K562 (cell line): ENCODE measurements around the gene RBM34. TPM values are rescaled to one million over a fixed set of nuclear protein-coding genes. Genes with fewer than 3 reads are reported as not detected.

Experiments used
- EWSR1 ChIP-seq: fragments of 450-650 bp; IDR thresholded peaks from 2 replicates; pipeline ENCODE4 v1.6.1; 2018; ENCODE audit warnings: borderline replicate concordance, mild to moderate bottlenecking, low read depth, moderate library complexity; ENCODE audit not compliant: partially characterized antibody
- MAFF ChIP-seq: IDR thresholded peaks from 2 replicates; pipeline ENCODE4 v1.6.1; 2012; ENCODE audit warnings: low read length, improper control_type of control experiment
- MTA2 ChIP-seq: fragments of 450-650 bp; IDR thresholded peaks from 2 replicates; pipeline ENCODE4 v1.6.1; 2016; ENCODE audit warnings: low read depth
- MTA3 ChIP-seq: fragments of 450-650 bp; formaldehyde crosslinking; IDR thresholded peaks from 2 replicates; pipeline ENCODE4 v1.6.1; 2017; ENCODE audit warnings: mild to moderate bottlenecking, borderline replicate concordance
- NFATC3 ChIP-seq: fragments of 450-650 bp; IDR thresholded peaks from 2 replicates; pipeline ENCODE4 v1.6.1; 2017; ENCODE audit warnings: mild to moderate bottlenecking
- ZBTB7A ChIP-seq: IDR thresholded peaks from 2 replicates; pipeline ENCODE4 v1.6.1; 2011; ENCODE audit warnings: low read depth, mild to moderate bottlenecking, low read length, moderate library complexity, borderline replicate concordance; ENCODE audit not compliant: control insufficient read depth
- ZEB2 ChIP-seq: fragments of 450-650 bp; IDR thresholded peaks from 2 replicates; pipeline ENCODE4 v1.6.1; 2016
- ZFPM2 ChIP-seq: fragments of 250-450 bp; sonication (Bioruptor Pico); IDR thresholded peaks from 2 replicates; pipeline ENCODE4 v1.5.1; 2022; ENCODE audit warnings: mild to moderate bottlenecking
- ZKSCAN8 ChIP-seq: fragments of 200-800 bp; sonication (Bioruptor generic); IDR thresholded peaks from 2 replicates; pipeline ENCODE4 v1.6.1; 2016; ENCODE audit warnings: missing genetic modification characterization, missing compliant biosample characterization
- ZNF224 ChIP-seq: sonication (generic); formaldehyde crosslinking; IDR thresholded peaks from 2 replicates; pipeline ENCODE4 v1.8.0; 2022; ENCODE audit warnings: mild to moderate bottlenecking, missing genetic modification reagents
- ZNF232 ChIP-seq: sonication (generic); formaldehyde crosslinking; IDR thresholded peaks from 2 replicates; pipeline ENCODE4 v1.8.0; 2022; ENCODE audit warnings: mild to moderate bottlenecking, missing genetic modification reagents
- ZNF384 ChIP-seq: IDR thresholded peaks from 2 replicates; pipeline ENCODE4 v1.6.1; 2012; ENCODE audit warnings: low read depth, low read length, improper control_type of control experiment
- polyA plus RNA-seq, 8 experiments: library from polyadenylated mRNA; depleted of rRNA in 4 of 8; stranded (reverse) in 5 of 8; unstranded in 3 of 8; fragments of >200 nt; fragmentation: Nextera tagmentation in 2 of 8; fragmentation: Illumina TruSeq in 1 of 8; extraction: Ambion mirVana in 2 of 8; extraction: Trizol in 1 of 8; gene quantifications; 2 replicates each; pipeline versions ENCODE4 v1.2.1 to v1.2.3, GENCODE V29; 2011 to 2014; ENCODE audit warnings: inconsistent platforms in 1 of 8, missing spikeins in 1 of 8
- total RNA-seq, 7 experiments: library from RNA; depleted of rRNA in 6 of 7; stranded (reverse); fragments of >200 nt in 6 of 7; fragmentation: Illumina TruSeq in 2 of 7; extraction: Trizol in 2 of 7; gene quantifications; 2 replicates each; pipeline versions ENCODE4 v1.2.1 to v1.2.3, GENCODE V29; 2011 to 2021; ENCODE audit warnings: low replicate concordance in 1 of 7
- TF ChIP-seq, protein P1 (sequence below): sonication (generic); formaldehyde crosslinking; IDR thresholded peaks from 2 replicates; pipeline ENCODE4 v1.8.0; 2023; ENCODE audit warnings: mild to moderate bottlenecking, missing genetic modification reagents
- TF ChIP-seq, protein P2 (sequence below), 2 experiments: fragments of 450-650 bp in 1 of 2; sonication (generic) in 1 of 2; formaldehyde crosslinking in 1 of 2; IDR thresholded peaks in 1 of 2; conservative IDR thresholded peaks in 1 of 2; 2 replicates each; pipeline versions ENCODE4 v1.6.1 to v1.8.1; 2016 to 2023; ENCODE audit warnings: mild to moderate bottlenecking in 2 of 2, moderate library complexity in 2 of 2, inconsistent platforms in 1 of 2, missing genetic modification reagents in 1 of 2
- TF ChIP-seq, protein P3 (sequence below), 3 experiments: fragments of 200-800 bp in 1 of 3; fragments of 250-450 bp in 1 of 3; fragments of 450-650 bp in 1 of 3; sonication (Bioruptor Pico) in 1 of 3; sonication (Bioruptor generic) in 1 of 3; formaldehyde crosslinking in 1 of 3; IDR thresholded peaks; 2 replicates each; pipeline versions ENCODE4 v1.6.1 to v1.8.0; 2016 to 2022; ENCODE audit warnings: mild to moderate bottlenecking in 2 of 3, missing genetic modification characterization in 2 of 3, missing compliant biosample characterization in 1 of 3, moderate library complexity in 1 of 3
- TF ChIP-seq, protein P4 (sequence below): fragments of 450-650 bp; IDR thresholded peaks from 2 replicates; pipeline ENCODE4 v1.6.1; 2016; ENCODE audit warnings: low read depth, mild to moderate bottlenecking, moderate library complexity
- TF ChIP-seq, protein P5 (sequence below): fragments of 450-650 bp; conservative IDR thresholded peaks from 2 replicates; pipeline ENCODE4 v1.6.1; 2016; ENCODE audit warnings: missing genetic modification characterization, low read depth, mild to moderate bottlenecking, missing compliant biosample characterization, moderate library complexity
- TF ChIP-seq, protein P6 (sequence below): conservative IDR thresholded peaks from 2 replicates; pipeline ENCODE4 v1.6.1; 2011; ENCODE audit warnings: low read depth, mild to moderate bottlenecking, low read length; ENCODE audit not compliant: control insufficient read depth

Gene RBM34
- total and polyA plus RNA-seq, 9 of the 15 experiments (the other 6 are each of a cell fraction or from before 2014, with no cell fraction given): 64.0 to 178 (median 124) TPM

DNA sequence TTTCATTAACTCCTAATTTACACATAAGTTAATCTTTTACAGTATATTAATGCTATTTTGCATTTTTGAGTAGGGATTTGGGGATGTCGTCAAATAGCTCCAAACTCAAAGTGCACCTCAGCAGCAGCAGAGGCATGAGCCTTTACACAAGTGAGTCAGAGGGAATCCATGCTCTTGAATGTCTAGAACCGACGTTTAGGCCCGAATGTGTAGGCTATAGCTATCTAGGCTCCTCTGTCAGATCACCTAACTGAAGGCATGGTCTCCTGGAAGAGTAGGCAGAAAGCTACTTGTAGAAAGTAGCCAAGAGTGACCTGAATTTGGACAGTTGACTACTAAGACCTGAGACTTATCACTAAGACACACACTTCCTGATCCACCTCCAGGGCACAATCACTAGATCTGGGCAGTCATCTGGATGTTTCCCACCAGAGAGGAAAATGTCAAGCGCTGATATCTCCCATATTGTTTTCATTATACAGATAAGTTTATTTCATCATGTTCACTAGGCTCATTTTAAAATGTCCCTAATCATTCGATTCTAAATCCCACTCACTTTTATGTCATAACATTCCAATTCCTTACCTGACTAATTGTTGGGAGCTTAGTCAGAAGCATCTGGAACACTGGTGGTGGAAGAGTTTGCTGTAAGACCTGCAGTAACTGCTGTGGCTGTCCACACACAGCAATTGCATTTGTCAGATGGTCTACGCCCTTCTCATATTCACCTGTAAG is 47.7 kb downstream of the RBM34 start (continued):
- TF ChIP-seq, protein P1, sequence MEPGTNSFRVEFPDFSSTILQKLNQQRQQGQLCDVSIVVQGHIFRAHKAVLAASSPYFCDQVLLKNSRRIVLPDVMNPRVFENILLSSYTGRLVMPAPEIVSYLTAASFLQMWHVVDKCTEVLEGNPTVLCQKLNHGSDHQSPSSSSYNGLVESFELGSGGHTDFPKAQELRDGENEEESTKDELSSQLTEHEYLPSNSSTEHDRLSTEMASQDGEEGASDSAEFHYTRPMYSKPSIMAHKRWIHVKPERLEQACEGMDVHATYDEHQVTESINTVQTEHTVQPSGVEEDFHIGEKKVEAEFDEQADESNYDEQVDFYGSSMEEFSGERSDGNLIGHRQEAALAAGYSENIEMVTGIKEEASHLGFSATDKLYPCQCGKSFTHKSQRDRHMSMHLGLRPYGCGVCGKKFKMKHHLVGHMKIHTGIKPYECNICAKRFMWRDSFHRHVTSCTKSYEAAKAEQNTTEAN (CRISPR knock-in tag): no peak
- peak; percentile 58; the same call in 1 of the 2 replicates for TF ChIP-seq MTA2
- TF ChIP-seq, protein P2, sequence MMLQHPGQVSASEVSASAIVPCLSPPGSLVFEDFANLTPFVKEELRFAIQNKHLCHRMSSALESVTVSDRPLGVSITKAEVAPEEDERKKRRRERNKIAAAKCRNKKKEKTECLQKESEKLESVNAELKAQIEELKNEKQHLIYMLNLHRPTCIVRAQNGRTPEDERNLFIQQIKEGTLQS (IDR thresholded peaks at IDR 0.05): peak; percentile 73
- TF ChIP-seq, protein P2 (CRISPR knock-in tag; conservative IDR thresholded peaks at IDR 0.05): no peak
- TF ChIP-seq EWSR1: no peak
- TF ChIP-seq ZBTB7A: no peak
- no peak for TF ChIP-seq MAFF
- TF ChIP-seq, protein P3, sequence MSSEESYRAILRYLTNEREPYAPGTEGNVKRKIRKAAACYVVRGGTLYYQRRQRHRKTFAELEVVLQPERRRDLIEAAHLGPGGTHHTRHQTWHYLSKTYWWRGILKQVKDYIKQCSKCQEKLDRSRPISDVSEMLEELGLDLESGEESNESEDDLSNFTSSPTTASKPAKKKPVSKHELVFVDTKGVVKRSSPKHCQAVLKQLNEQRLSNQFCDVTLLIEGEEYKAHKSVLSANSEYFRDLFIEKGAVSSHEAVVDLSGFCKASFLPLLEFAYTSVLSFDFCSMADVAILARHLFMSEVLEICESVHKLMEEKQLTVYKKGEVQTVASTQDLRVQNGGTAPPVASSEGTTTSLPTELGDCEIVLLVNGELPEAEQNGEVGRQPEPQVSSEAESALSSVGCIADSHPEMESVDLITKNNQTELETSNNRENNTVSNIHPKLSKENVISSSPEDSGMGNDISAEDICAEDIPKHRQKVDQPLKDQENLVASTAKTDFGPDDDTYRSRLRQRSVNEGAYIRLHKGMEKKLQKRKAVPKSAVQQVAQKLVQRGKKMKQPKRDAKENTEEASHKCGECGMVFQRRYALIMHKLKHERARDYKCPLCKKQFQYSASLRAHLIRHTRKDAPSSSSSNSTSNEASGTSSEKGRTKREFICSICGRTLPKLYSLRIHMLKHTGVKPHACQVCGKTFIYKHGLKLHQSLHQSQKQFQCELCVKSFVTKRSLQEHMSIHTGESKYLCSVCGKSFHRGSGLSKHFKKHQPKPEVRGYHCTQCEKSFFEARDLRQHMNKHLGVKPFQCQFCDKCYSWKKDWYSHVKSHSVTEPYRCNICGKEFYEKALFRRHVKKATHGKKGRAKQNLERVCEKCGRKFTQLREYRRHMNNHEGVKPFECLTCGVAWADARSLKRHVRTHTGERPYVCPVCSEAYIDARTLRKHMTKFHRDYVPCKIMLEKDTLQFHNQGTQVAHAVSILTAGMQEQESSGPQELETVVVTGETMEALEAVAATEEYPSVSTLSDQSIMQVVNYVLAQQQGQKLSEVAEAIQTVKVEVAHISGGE (CRISPR knock-in tag; IDR thresholded peaks at IDR 0.05): 0 out of 6 replicates have a peak, but pooled peaks of 1 of the 3 experiments have one; percentile 29
- TF ChIP-seq, protein P4, sequence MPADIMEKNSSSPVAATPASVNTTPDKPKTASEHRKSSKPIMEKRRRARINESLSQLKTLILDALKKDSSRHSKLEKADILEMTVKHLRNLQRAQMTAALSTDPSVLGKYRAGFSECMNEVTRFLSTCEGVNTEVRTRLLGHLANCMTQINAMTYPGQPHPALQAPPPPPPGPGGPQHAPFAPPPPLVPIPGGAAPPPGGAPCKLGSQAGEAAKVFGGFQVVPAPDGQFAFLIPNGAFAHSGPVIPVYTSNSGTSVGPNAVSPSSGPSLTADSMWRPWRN: no peak
- TF ChIP-seq, protein P5, sequence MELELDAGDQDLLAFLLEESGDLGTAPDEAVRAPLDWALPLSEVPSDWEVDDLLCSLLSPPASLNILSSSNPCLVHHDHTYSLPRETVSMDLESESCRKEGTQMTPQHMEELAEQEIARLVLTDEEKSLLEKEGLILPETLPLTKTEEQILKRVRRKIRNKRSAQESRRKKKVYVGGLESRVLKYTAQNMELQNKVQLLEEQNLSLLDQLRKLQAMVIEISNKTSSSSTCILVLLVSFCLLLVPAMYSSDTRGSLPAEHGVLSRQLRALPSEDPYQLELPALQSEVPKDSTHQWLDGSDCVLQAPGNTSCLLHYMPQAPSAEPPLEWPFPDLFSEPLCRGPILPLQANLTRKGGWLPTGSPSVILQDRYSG: no peak
- no peak for TF ChIP-seq ZNF232 (CRISPR knock-in tag)
- TF ChIP-seq MTA3: 0 out of 2 replicates have a peak, but pooled peaks have one; percentile 41
- peak; percentile 94 for TF ChIP-seq ZEB2
- TF ChIP-seq ZFPM2: no peak
- no peak for TF ChIP-seq NFATC3
- no peak for TF ChIP-seq ZNF224
- TF ChIP-seq, protein P6, sequence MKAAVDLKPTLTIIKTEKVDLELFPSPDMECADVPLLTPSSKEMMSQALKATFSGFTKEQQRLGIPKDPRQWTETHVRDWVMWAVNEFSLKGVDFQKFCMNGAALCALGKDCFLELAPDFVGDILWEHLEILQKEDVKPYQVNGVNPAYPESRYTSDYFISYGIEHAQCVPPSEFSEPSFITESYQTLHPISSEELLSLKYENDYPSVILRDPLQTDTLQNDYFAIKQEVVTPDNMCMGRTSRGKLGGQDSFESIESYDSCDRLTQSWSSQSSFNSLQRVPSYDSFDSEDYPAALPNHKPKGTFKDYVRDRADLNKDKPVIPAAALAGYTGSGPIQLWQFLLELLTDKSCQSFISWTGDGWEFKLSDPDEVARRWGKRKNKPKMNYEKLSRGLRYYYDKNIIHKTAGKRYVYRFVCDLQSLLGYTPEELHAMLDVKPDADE: no peak
- no peak for TF ChIP-seq ZKSCAN8
- TF ChIP-seq ZNF384: no peak
